ENCODE measurements around the gene GALNT6.

Gene GALNT6

DNA sequence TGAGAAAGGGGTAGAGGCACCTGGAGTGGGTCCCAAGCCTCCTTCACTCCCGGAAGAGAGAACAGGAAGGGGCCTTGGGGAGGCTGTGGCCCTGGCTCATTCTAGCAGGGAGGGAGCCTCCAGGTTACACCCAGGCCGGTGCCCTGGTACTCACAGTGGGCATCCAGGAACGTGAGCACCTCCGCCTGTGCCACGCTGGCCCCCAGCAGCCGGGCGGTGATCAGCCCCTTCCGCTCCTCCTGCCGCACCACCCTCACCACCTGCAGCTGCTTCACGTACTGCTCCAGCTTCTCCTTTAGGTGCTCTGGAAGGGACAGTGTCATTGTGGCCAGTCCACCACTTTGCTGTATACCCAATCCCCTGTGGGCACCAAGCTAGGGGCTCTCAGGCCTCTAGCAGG, 25.9 kb downstream of the GALNT6 start:
- Mint-ChIP-seq H3K4me1 (ENCODE audit: low read depth) (peaks cover 38% of the 10 kb centered on the region), H3K9me3 (no peaks in the 10 kb centered on the region), H3K36me3 (ENCODE audit: low read depth) (peaks cover 25% of the 10 kb centered on the region), H3K27me3 (ENCODE audit: low read depth) (no peaks in the 10 kb centered on the region), H3K27ac (no peak overlapping the region), H3K4me3 (no peak overlapping the region)
- no peak for DNase-seq (ENCODE audit: low spot score)

DNA sequence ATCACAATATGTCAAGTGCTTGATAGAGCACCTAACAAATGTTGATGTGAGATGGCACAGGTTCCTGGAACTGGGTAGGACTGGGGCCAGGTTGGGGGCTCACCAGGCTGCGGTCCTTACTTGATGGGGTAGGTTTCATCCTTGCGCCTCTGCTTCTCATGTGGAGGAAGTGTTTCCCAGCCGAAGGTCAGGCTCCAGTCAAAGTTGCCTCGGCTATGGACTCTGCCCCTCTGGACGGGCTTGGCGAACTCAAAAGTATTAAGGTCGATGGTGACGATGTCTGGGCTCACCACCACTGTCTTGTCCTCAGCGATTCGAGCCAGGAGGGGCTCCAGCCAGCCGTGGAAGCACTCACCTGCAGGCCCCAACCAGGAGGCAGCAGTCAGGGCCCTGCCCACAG, 27.2 kb downstream of the GALNT6 start:
- no peak for DNase-seq (ENCODE audit: low spot score)
- Mint-ChIP-seq H3K27me3 (ENCODE audit: low read depth) (no peaks in the 10 kb centered on the region), H3K27ac (no peak overlapping the region), H3K4me3 (no peak overlapping the region), H3K36me3 (ENCODE audit: low read depth) (peaks cover 27% of the 10 kb centered on the region), H3K4me1 (ENCODE audit: low read depth) (peaks cover 28% of the 10 kb centered on the region), H3K9me3 (no peaks in the 10 kb centered on the region)

DNA sequence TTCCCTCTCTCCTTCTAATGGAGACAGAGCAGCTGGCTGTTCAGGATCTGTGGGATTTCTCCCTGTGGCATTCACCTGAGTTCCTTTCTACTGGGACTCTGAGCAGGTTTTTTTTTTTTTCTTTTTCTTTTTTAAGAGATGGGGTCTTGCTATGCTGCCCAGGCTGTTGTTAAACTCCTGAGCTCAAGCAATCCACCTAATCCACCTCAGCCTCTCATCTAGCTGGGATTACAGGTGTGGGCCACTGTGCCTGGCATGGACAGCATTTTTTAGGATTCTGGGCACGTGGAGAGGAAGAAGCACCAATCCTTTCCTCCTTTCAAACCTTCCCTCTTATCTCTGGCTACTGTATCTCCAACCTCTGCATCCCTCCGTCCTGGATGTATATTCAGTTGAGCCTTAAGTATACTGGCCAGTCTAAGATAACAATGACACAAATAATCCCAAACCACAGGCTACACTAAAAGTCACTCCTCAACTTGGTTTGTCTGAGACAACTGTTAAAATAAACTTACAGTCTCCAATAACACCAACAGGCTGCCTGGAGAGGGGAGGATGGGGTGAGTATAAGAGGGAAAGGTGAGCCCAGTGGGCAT, 28.4 kb downstream of the GALNT6 start:
- Mint-ChIP-seq H3K4me1 (ENCODE audit: low read depth) (peaks cover 18% of the 10 kb centered on the region), H3K36me3 (ENCODE audit: low read depth) (peaks cover 29% of the 10 kb centered on the region), H3K4me3 (no peak overlapping the region), H3K27ac (no peak overlapping the region), H3K27me3 (ENCODE audit: low read depth) (no peaks in the 10 kb centered on the region), H3K9me3 (no peaks in the 10 kb centered on the region)
- no peak for DNase-seq (ENCODE audit: low spot score)

DNA sequence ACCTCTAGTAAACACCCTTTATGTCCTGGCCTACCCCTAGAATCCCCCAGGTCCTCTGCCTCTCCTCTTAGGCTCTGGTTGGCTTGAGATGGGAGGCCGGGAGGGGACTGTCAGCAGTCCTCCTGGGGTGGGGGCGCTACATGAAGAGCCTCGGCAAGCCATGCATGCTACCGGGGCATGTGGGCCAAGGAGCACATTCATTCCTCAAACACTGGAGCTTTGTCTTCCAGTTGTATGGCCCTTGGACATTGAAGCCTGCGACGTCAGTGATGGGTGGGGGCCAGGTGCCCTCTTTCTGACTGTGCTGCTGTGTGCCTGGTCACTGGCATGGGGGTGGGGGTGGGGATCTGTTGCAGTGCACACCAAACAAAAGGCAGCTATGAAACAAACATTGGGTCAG, 28.9 kb downstream of the GALNT6 start:
- Mint-ChIP-seq H3K4me1 (ENCODE audit: low read depth) (peaks cover 13% of the 10 kb centered on the region), H3K36me3 (ENCODE audit: low read depth) (peaks cover 27% of the 10 kb centered on the region), H3K9me3 (no peaks in the 10 kb centered on the region), H3K27me3 (ENCODE audit: low read depth) (no peaks in the 10 kb centered on the region), H3K27ac (no peak overlapping the region), H3K4me3 (no peak overlapping the region)
- DNase-seq (ENCODE audit: low spot score), result no peak

DNA sequence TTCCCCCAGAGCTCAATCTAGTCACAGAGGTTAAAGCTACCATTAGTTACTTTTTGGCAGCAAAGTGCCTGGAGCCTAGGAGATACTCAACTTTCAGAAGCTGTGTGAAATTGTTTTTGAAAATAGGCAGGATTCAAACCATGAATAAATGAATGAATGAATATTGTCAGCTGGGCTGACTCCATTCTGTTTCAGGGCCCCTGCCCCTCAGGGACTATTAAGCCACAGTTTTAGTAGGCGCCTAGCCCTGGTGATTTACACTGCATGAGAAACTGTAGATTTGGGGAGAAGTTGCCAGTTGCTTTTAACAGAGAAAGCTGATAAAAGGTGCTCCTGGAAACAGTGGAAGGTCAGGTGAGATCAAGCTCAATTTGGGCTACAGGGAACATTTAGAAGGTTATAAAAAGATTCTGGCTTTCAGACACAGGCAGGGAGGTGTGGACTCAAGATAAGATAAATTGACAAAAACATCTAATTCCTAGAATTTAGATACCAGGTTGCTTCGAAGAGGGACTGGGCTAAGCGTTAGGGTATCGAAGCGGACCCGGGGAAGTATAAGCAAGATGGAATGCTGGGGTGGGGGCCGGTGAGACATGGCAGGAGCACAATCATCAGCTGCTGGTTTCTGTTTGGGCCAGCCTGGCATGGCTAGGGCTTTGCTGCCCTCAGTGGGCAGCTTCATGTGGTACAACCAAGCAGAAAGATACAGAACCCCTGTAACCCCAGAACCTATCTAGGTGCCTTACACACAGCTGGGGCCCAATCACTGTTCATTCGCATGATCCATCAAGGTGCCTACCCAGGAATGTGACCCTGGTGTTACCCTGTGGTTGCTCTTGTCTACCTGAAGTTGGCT, 29.8 kb downstream of the GALNT6 start:
- peaks cover 33% of the 10 kb centered on the region for H3K36me3 Mint-ChIP-seq (ENCODE audit: low read depth)
- no peak overlapping the region for H3K27ac Mint-ChIP-seq

DNA sequence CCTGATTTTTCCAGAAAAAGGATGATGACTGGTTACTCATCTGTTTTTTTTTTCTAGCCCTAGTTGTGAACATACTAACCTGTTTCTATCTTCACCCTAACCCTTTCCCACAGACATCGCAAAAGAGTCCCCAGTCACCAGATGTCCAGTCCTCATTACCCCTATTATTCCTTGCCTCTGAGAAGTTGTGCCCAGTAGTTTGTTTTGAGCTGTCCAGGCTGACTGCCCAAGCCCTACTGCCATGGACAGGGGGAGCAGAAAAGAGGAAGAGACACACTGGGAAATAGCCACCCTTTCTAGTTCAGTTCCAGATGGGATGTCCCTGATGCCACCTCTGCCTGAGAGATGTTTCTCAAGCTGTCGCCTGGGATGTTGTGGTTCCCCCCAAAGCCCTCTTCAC, 30.9 kb downstream of the GALNT6 start:
- Mint-ChIP-seq H3K27me3 (ENCODE audit: low read depth) (no peaks in the 10 kb centered on the region), H3K4me1 (ENCODE audit: low read depth) (peaks cover 10% of the 10 kb centered on the region), H3K27ac (peak overlapping the region; percentile 8), H3K9me3 (no peaks in the 10 kb centered on the region), H3K4me3 (no peak overlapping the region), H3K36me3 (ENCODE audit: low read depth) (peaks cover 31% of the 10 kb centered on the region)
- DNase-seq (ENCODE audit: low spot score), result no peak

More for the DNA sequence above, 29.8 kb downstream of the GALNT6 start:
- H3K9me3 Mint-ChIP-seq, result no peaks in the 10 kb centered on the region
- H3K4me1 Mint-ChIP-seq (ENCODE audit: low read depth), result peaks cover 12% of the 10 kb centered on the region
- H3K27me3 Mint-ChIP-seq (ENCODE audit: low read depth), result no peaks in the 10 kb centered on the region
- H3K4me3 Mint-ChIP-seq, result no peak overlapping the region
- no peak for DNase-seq (ENCODE audit: low spot score)

DNA sequence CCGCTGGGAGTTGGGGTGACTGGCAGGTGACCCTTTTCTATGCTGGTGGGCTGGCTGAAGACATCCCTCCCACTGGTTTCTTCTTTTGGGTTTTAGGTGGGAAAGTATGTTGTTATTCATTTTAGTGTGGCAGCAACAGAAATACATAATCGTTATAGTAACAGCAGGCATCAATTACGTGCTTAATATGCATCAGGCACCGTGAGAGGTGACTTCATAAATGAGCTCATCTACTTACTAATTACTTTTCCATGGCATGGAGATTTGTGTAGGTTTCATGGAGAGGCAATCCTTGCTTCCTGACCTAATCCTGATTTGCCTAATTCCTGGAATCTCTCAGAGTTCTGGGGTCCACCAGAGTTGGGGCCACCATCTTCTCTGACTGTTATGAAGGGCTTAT, 31.4 kb downstream of the GALNT6 start:
- no peak overlapping the region for H3K27ac Mint-ChIP-seq
- peaks cover 31% of the 10 kb centered on the region for H3K36me3 Mint-ChIP-seq (ENCODE audit: low read depth)
- no peak for DNase-seq (ENCODE audit: low spot score)

DNA sequence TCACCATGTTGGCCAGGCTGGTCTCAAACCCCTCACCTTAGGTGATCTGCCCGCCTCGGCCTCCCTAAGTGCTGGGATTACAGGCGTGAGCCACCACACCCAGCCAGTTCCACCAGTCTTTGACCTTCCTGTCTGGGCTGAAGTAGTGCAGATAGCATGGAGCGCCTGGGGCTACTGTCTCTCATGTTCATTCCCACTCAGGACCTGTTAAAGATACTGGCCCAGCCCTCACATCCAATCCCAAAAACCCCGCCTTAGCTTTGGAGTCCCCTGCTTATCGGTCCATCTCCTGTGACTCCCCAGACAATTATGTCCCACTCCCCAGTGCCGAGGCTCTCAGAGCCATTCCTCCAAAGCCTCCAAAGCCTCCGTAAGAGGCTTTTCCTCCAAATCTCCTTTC, 32.7 kb downstream of the GALNT6 start:
- no peak overlapping the region for H3K27ac Mint-ChIP-seq
- no peak for DNase-seq (ENCODE audit: low spot score)
- H3K36me3 Mint-ChIP-seq (ENCODE audit: low read depth), result peaks cover 28% of the 10 kb centered on the region
- H3K4me3 Mint-ChIP-seq, result no peak overlapping the region
- no peaks in the 10 kb centered on the region for H3K9me3 Mint-ChIP-seq
- H3K4me1 Mint-ChIP-seq (ENCODE audit: low read depth), result peaks cover 7% of the 10 kb centered on the region
- no peaks in the 10 kb centered on the region for H3K27me3 Mint-ChIP-seq (ENCODE audit: low read depth)

More for the DNA sequence above, 31.4 kb downstream of the GALNT6 start:
- no peaks in the 10 kb centered on the region for H3K9me3 Mint-ChIP-seq
- no peak overlapping the region for H3K4me3 Mint-ChIP-seq
- H3K27me3 Mint-ChIP-seq (ENCODE audit: low read depth), result no peaks in the 10 kb centered on the region
- peaks cover 7% of the 10 kb centered on the region for H3K4me1 Mint-ChIP-seq (ENCODE audit: low read depth)

DNA sequence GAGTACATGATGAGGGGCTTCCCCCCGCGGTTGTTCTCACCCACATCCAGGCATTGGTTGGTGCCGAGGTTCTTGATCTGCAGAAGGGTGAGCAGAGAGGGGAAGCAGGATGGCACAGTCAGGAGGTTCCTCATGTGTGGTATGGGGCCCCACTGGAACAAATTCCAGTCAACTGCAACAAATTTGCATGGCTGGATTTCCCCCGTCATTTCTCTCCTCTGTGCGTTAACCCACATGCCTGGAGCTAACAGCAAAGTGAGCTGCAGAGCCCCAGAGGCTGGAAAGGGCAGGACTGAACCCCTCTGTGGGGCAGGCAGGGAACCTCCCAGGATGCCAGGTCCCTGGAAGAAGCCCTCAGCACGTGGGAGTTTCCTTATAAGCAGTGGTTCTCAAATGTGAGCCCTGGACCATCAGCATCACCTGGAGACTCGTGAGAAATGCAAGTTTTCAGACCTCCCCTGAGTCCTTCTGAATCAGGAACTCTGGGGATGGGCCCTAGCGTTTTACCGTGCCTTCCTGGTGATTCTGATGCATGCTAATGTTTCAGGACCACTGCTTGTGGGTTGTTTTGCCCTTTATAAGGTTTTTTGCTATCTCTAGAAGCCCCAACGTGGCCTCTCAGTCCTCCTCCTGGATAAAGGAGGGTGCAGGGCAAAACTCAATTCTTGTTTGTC, 33.7 kb downstream of the GALNT6 start:
- Mint-ChIP-seq H3K4me1 (ENCODE audit: low read depth) (peaks cover 7% of the 10 kb centered on the region), H3K27ac (no peak overlapping the region), H3K9me3 (no peaks in the 10 kb centered on the region), H3K4me3 (no peak overlapping the region), H3K36me3 (ENCODE audit: low read depth) (peaks cover 24% of the 10 kb centered on the region), H3K27me3 (ENCODE audit: low read depth) (no peaks in the 10 kb centered on the region)
- no peak for DNase-seq (ENCODE audit: low spot score)

DNA sequence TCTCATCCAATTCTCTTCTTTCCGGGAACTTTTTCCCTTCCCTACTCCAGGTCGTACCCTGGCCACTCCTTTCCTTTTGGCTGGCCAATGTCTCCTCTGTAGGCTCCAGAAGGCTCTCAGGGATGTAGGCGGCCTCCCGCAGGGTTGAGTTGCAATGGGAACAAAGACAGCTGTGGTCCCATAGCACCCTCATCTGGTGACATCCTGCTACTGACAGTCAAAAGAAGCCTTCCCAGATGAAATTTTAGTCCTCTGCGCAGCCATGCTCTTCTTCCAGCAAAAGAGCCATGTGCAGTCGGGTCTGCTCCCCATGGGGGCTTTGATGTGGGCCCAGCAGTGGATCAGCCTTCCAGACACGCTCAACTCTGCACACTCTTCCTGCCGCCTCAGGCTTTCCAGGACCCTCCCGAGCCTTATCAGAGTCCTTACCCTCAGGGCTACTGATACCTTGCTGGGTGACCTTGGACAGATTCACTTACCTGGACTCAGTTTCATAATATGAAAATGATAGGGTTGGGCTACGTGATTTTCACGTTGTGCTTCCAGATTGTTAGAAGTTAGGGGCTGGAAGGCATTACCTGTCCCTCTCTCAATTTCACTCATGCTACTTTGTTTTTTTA, 39.2 kb downstream of the GALNT6 start:
- Mint-ChIP-seq H3K4me3 (no peak overlapping the region), H3K36me3 (ENCODE audit: low read depth) (peaks cover 3% of the 10 kb centered on the region), H3K27ac (peak overlapping the region; percentile 1), H3K4me1 (ENCODE audit: low read depth) (peaks cover 3% of the 10 kb centered on the region), H3K9me3 (no peaks in the 10 kb centered on the region), H3K27me3 (ENCODE audit: low read depth) (peaks cover 2% of the 10 kb centered on the region)
- DNase-seq (ENCODE audit: low spot score), result peak; percentile 25

DNA sequence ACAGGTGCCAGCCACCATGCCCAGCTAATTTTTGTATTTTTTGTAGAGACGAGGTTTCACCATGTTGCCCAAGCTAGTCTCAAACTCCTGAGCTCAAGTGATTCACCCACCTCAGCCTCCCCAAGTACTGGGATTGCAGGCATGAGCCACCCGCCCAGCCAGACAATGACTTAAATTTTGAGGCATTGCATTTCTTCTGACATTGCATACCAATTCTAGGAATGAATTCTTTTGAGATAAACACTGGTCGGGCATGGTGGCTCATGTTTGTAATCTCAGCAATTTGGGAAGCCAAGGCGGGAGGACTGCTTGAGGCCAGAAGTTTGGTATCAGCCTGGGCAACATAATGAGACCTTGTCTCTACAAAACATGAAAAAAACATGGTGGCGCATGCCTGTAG, 42.2 kb downstream of the GALNT6 start:
- no peak for DNase-seq (ENCODE audit: low spot score)
- Mint-ChIP-seq H3K9me3 (no peaks in the 10 kb centered on the region), H3K4me3 (no peak overlapping the region), H3K4me1 (ENCODE audit: low read depth) (peaks cover 3% of the 10 kb centered on the region), H3K36me3 (ENCODE audit: low read depth) (no peaks in the 10 kb centered on the region), H3K27me3 (ENCODE audit: low read depth) (peaks cover 2% of the 10 kb centered on the region), H3K27ac (no peak overlapping the region)

DNA sequence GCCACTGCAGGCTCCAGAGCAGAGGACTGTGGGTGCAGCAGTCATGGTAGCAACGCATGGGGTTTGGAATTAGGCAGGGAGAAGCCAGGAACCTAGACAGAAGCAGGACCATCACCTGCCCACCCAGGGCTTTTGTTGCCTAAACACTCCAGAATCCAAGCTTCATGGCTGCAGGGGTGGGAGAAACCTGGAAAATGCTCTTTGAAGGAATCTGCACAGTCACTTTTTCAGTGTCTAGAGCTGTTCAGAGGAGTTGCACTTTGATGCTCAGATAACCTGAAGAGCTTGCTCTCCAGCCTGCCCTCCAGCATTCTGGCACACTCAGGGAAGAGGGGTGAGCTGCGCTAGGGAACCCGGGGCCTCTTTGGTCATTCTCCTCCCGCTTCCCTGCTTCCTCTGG, 43.1 kb downstream of the GALNT6 start:
- no peak for DNase-seq (ENCODE audit: low spot score)
- Mint-ChIP-seq H3K27me3 (ENCODE audit: low read depth) (peaks cover 2% of the 10 kb centered on the region), H3K36me3 (ENCODE audit: low read depth) (no peaks in the 10 kb centered on the region), H3K4me3 (no peak overlapping the region), H3K9me3 (no peaks in the 10 kb centered on the region), H3K4me1 (ENCODE audit: low read depth) (peaks cover 3% of the 10 kb centered on the region), H3K27ac (no peak overlapping the region)

DNA sequence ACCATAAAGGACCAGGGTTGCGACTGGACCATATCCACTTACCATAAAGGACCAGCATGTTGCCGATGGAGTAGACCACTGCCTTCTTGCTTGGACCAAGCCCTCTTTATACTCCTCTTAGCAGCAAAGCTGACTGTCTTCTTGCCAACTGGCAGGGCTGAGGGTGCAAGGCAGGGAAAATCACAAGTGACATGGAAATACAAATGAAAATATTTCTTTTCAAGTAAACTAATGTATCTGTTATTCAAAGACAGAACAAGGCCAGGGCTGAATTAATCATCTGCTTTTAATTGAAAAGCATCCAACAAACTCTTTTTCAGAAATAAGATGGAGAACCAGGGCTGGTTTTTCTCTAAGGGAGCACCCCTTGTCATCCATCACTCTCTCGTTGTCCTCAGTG, 44.6 kb downstream of the GALNT6 start, which contains the start of gene CELA1:
Gene CELA1 (minus strand): TSS at position 99 of the 400 bp plus-strand sequence. CDS start 41 bp downstream, at position 58.
- no peak for DNase-seq (ENCODE audit: low spot score)
- H3K4me1 Mint-ChIP-seq (ENCODE audit: low read depth), result peaks cover 2% of the 10 kb centered on the region
- no peak within 1 kb of the TSS for H3K4me3 Mint-ChIP-seq
- peaks cover 2% of the 10 kb centered on the region for H3K27me3 Mint-ChIP-seq (ENCODE audit: low read depth)
- H3K36me3 Mint-ChIP-seq (ENCODE audit: low read depth), result no peaks in the 10 kb centered on the region
- H3K27ac Mint-ChIP-seq, result no peak within 1 kb of the TSS
- no peaks in the 10 kb centered on the region for H3K9me3 Mint-ChIP-seq

DNA sequence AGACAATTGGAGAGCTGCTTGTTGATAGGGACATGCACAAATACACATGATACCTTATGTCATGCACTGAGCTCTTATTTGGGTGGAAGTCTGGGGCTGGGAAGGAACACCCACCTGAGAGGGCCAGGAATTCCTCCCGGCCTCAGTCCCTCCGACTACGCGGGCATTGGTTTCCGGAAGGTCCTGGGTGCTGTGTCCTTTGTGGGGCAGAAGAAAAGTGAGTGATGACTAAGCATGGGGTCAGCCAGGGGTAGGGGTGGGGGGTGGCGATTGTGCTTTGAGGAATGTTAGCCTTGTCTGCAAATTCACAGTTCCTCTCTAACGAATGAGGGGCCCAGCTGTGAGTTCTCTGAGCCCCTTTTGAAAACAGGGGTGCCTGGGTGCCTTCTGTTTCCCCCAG, 45.5 kb downstream of the GALNT6 start:
- no peak overlapping the region for H3K4me3 Mint-ChIP-seq

More for the DNA sequence above, 45.5 kb downstream of the GALNT6 start:
- Mint-ChIP-seq H3K36me3 (ENCODE audit: low read depth) (no peaks in the 10 kb centered on the region), H3K27me3 (ENCODE audit: low read depth) (peaks cover 2% of the 10 kb centered on the region), H3K27ac (no peak overlapping the region), H3K4me1 (ENCODE audit: low read depth) (peaks cover 9% of the 10 kb centered on the region), H3K9me3 (no peaks in the 10 kb centered on the region)
- no peak for DNase-seq (ENCODE audit: low spot score)

All from T-helper 2 cell treated with Interferon-gamma antibody and Interleukin-4, amounts not matched to agents 5 μg/mL and 100 μg/mL, for 36 hours (primary cell).